Activated CD4-positive, alpha-beta T cell treated with anti-CD3 and anti-CD28 coated beads for 4 hours (primary cell): ENCODE data around the gene RTL10.
A peak's percentile ranks its signal among the peaks of the same experiment; 100 is the strongest.

ENCODE experiments used
- DNase-seq, 2 donors: peaks; one replicate each; pipeline ENCODE4 v3.0.0-alpha.2; 2020

RTL10 gene

DNA sequence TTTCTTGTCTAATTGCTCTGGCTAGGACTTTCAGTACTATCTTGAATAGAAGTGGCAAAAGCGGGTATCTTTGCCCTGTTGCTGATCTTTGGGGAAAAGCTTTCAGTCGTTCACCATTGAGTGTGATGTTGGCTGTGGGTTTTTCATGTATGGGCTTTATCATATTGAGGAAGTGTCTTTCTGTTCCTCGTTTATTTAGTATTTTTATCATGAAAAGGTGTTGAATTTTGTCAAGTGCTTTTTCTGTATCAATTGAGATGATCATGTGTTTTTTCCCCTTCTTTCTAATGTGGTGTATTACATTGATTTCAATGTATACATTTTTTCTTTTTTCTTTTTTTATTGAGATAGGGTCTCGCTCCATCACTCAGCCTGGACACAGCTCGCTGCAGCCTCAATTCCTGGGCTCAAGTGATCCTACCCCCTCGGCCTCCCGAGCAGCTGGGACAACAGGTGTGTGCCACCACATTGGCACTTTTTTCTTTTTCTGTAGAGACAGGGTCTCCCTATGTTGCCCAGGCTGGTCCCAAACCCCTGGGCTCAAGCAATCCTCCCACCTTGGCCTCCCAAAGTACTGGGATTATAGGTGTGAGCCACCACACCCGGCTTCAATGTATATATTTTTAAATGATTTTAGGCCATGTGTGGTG is 5.3 kb upstream of the RTL10 start:
- no peak for DNase-seq

DNA sequence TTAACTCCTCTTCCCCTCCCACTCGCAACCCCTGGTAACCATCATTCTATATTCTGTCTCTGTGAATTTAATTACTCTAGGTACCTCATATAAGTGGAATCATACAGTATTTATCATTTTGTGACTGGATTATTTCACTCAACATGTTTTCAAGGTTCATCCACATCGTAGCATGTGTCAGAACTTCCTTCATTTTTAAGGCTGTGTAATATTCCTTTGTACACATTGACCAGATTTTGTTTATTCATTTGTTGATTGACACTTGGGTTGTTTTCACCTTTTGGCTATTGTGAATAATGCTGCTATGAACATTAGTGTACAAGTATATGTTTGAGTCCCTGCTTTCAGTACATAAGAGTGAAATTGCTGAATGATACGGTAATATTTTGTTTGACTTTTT is 2.7 kb upstream of the RTL10 start:
- DNase-seq: no peak

DNA sequence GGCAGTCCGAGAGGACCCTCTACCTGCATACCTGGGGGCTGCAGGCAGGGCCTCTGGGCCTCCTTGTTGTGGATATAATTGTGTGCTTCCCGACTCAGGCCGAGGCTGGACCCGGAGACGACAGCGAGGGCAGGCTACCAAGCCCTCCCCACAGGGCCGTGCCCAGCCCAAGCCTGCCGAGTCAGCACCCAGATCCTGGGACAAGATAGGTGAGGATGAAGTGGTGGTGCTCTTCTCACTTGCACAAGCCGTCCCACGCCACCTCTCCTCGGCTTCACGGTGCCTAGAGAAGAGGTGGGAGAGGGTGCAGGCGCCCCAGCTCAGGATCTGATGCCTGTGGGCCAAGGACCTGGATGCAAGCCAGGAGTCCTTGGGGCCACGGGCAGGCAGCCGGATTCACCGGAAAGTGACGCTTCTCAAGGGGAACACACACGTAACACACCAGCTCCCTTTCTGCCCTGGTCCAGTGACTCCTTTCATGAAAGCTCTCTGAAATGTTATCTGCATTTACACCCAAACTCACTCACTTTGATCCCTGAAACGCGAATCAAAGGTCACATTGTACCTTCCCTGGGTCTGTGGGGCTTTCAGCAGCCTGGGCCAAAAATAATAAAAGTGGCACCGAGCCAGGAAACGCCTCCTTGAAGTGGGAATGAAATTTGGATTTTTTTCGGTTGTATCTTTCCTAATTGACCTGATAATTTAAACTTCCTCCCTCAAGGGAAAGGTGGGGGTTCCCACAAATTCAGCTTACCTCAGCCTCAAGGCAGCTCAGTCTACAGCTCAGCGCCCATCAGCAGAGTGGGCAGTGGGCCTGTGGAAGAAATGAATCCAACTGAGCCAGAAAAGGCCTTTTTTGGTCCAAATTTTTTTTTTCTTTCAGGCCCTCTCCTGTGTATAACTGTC is 1.1 kb upstream of the RTL10 start:
- DNase-seq: peak; percentile 50 to 58

DNA sequence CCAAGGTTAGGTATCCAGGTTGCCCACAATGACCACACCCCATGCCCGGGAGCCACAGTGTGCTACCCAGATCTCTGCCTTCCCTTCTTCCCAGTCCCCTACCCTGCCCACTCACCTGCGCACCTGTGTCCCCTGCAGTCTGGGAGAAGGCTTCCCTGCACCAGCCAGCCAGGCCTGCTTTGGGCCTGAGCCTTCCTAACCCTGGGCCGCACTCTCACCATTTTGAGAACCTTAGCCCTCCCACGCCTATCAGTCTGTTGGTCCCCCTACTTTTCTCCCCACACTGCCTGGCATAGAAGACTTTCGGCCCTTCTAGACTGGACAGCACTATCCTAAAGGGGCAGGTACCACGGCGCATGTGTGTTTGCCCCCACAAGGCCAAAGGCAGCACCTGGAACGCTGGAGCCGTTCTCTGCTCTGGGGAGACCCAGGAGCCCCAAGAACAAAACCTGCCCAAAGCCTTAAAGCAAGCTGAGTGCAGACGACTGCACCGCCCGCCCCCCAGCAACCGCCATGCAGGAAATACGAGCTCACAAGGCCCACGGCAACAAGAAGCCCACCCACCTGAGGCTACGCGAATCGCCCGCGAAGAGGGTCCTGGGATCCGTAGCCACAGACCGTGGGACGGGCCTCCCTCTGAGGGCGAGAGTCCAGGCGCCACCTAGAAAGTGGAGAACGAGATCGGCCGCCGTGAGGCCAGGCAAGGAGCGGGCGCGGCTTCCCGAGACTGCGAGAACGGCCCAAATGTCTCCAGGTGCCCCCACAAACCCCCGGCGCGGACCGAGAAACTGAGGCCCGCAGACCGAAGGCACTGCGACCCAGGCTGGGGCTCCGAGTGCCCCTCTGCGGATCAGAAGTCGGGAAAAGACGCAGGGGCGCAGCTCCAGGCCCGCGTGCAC is 546 bp downstream of the RTL10 start:
- DNase-seq: peak in 1 of 2 donors; percentile 22

DNA sequence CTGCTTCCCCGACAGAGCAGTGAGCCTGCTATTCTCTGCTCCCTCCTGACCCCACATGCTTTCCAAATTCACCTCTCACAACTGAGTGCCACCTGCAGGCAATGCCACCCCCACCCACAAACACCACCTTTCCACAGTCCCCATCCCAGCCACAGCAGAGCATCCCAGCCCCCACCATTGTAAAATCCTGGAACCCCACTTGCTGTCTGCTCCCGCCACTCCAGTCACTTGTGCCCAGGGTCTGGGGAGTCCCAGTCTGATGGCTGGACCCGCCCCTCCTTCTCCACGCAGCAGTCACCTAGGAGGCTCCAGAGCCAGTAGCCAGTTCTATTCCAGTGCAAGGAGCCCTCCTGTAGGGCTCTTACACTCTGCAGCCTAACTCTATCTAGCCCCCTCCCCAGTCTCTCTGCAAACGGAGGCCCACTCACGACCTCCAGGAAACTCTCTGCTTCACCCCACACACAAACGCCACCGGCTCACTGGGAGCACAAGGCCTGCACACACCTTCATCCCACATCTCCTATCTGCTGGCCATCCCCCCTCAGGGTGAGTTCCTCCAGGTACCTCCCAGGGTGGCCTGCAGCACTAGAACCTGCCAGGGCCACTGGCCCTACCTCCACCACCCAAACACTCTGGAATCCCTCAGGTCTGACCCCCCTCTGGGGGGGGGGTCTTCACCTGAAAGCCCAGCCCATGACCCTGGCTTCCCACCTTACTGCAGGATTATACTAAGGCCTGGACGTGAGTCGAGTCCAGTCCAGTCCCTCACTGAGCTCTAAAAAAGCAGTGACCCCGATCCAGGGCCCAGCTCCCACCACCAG is 1.4 kb downstream of the RTL10 start:
- DNase-seq: no peak

DNA sequence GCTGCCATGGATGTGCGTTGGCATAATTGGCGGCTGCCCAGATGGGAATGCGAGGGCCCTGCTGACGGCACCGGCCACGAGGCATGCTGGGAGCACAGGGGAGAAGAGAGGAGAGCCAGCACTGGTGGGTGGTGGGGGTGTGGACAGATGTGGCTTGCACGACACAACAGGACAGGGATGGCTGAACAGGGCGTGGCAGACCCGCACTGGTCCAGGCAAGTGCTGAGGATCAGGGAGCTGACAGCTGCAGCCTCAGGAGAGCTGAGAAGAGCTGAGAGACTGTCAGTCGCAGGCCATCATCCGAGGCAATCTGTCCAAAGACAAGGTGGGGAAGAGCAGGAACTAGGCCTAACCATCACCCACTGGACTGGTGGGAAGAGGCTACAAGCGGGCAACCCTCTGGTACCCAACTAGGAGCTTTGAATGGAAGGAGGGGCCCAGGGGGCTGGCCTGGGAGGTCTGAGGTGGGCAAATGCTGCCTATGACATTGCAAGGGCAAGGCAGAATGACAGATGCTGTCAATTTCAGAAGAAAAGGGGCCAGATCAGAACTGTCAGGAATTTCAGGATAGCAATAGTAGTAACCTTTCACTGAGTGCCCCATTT is 2.4 kb downstream of the RTL10 start:
- no peak for DNase-seq

DNA sequence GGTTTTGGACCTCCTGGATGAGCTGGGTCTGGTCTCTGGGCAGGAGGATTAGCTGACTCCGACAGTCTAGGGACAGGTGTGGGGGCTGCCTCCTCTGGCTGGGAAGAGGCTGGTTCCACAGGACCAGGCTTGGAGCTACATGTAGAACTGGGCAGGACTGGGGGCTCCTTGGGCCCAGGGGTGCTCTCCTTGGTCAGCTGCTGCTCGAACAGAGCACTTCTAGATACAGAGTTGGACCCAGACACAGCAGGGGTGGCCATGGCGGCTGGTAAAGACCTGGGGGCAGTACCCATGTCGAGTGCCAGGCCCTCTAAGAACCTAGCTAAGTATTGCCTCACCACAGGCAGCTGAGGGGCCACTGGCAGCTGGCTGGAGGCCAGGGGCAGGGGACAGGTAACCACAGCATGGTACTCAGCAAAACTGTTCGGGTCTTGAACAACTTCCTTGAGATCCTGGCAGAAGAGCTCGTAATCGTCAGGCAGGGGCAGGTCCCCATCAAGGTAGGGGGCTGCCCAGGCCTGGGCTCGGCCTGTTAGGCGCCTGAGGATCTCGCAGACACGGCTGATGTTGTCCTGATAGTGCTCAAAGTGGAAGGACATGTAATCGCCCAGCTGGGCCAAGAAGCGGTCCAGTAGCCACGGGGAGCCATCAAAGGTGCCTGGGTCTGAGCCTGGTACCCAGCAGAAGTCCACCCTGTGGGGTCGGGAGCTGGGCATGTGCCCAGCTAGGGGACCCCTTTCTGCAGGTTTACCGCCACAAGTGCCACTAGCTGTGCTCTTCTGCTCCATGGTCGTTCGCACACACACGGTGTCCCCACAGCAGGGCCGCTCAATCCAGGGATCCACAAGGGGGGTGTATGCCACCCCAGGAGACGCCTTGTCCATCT is 3.1 kb downstream of the RTL10 start:
- no peak for DNase-seq

DNA sequence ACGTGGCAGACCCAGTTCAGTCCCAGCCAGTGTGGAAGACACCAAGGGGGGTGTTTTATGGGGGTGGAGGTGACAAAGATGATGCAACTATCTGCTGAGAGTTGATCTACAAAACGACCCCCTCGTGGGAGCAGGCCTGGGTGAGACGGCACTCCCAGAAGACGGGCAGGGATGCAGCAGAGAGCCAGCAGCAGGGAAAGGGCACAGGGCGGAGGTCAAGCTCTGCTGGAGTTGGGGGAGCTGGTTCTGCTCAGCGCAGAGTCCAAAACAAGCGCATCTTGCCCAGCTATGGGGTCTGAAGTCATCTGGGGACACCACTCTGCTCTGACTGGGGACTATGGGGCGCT is 3.9 kb downstream of the RTL10 start:
- DNase-seq: no peak

DNA sequence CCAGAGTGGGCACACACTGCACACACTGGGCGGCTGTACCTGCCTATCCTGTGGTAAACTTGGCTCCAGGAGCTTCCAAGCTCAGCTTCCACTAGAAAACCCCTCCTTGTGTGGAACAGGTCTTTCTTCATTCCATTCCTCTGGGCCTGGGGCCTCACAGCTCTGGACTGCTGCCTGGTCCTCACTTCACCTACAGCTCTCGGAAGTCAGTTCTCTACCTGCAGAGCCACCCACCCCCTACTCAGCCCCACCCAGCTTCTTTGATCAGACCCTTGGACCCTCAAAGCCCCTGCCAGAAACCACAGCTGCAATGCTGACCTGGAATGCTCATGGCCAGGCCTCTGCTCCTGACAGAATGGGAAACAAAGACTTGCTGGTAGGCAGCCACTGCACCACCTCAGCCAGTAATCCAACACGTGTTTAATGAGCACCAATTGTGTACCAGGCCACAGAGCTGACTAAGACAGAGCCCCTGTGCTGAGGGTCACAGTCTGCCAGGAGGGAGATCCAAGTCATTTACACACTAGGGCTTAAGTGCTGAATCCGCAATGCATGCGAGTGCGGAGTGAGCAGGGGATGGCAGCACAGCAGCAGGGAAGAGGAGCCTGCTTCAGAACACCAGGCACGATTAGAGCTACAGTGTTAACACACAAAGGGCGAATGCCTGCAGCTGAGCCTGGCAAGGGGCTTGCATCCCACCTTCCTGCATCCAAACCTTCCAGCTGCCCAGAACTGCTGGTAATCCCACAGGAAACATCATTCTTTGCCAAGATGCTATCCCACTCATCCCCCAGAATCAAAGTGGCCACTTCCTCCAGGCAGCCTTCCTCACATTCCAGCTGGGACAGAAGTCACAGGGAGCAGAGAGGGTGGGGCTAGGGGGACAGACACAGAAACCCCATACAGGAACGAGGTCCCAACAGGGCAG is 4.6 kb downstream of the RTL10 start:
- DNase-seq: no peak

DNA sequence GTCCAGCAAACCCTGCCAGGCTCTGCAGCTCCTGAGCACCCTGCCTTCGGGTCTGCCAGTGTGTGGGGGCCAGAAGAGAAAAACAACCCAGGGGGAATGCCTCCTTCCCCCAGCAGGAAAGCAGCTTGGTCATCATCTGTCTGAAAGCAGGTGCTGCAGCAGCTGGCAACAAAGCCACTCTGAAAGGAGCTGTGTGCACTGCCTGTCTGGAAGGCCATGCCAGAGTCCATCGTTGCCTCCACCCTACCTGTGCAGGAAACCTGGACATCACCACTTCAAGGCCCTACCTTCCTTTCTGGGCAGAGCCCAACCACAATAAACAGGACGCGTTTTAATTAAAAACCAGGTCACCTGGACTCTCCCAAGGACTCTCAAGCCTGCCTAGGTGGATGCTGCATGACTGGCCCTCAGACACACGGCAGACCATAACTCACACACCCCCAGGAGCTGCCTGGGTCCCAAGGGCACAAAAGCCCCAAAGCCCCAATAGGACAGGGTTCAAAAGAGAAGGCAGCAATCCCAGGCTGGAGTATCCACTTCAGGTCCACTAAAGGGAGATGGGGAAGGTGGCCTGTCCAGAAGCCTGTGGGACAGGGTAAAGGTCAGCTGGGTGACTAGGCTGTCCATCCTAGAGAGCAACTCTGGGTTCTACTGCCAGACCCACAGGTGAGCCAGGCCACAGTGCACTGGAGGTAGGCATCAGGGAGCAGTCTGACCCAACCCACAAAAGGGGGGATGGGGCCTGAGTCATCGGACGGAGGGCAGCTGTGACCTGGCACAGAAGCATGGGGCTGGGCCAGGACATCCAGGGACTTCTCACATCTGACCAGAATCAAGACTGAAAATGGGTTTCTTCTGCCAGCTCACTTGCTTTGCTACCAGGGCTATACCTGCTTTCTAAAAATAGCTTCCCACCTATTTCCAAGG is 6.1 kb downstream of the RTL10 start:
- no peak for DNase-seq

DNA sequence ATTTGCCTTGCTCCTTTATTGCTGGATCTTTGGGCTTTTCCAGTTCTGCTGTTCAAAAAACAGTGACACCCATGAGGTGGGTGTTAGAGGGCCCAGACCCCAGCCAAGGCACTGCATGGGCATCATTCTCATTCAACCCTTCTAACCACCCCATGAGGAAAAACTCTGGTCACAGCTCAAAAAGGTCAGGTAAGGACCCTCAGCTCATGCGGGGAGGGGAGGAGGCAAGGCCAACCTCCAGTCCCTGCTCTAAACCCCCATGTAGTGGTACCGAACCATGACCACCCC is 7.4 kb downstream of the RTL10 start:
- DNase-seq: no peak

DNA sequence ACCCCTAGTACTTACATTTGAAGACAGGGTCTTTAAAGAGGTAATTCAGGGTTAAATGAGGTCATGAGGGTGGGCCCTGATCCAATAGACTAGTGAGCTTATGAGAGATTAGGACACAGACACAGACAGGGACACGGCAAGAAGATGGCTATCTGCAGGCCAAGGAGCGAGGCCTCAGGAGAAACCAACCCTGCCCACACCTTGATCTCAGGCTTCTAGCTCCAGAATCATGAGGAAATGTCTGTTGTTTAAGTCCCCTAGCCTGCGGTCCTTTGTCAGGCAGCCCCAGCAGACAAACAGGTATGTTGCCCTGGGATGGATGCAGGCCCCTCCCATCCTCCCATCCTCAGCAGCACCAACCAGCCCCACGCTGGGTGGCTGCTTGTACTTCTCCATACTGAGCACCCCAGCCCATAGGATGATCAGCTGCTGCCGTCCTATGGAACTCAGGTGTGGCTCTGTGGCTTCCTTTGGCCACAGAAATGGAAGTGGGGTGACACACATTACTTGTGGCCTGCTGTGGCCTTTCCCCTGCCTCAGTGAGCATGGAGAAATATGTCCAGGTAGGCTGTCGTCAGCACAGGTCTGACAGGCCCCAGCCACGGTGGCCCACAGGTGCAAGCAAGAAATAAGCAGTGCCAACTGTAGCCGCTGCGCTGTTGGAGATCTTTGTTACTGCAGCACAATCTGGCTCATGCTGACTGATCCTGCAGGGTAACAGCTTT is 7.9 kb downstream of the RTL10 start:
- DNase-seq: no peak

DNA sequence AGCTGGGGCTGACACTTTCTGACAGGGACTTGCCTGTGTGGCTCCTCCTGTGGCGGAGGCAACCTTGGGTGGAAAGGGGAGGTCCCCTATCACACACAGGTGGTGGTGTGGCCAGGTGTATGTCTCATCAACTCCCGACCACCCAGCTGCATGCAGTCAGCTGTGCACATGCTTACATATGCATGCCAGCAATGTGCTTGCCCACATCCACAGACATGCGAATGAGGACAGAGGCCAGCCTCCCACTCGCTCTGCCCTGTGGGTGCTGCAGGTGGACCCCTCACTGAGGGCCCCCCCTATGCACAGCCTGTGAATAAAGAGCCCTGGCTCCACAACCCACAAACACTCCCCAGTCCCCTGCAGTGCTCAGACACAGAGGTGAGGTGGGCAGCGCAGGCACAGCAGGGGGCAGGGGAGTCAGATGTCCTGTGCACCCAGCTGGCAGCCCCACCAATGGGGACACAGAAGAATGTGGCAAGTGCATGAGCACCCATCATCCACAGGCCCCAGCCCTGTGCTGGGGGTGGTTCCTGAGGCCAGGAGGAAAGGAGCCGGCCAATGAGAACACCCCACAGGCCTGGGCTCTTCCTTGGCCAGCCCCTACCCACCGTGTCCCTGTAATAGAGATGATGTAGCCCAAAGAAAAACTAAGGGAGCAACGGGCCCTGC is 9.5 kb downstream of the RTL10 start:
- no peak for DNase-seq

DNA sequence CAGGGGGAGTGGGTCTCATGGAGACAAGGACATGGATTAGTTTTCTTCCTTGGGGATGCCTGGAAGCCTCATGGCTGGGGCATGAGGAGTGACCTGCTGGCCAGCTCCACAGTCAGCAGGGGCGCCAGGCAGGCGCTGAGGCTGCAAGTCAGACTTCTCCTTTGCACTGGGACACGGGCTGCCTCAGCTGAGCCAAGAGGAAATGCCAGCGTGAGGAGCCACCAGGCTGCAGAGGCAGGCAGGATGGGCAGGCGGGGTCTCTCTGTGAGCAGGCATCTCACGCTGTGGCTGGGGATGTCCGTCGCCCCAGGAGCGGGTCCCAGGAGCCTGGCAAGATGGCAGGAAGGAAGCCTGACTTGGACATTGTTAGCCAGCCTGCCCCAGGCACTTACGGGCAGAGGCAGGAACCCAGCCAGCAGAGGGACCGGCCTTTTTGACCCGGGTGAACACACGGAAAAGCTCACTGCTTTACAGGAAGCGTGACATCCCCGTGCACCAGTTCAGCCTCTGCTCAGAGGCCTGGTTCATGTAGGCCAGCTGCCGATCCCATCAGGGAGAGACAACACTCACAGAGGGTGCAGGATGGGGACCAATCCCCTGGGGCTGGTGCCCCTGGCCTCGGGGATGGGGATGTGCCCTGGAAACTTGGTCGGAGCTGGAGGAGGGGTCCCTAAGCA is 10.2 kb downstream of the RTL10 start:
- no peak for DNase-seq

DNA sequence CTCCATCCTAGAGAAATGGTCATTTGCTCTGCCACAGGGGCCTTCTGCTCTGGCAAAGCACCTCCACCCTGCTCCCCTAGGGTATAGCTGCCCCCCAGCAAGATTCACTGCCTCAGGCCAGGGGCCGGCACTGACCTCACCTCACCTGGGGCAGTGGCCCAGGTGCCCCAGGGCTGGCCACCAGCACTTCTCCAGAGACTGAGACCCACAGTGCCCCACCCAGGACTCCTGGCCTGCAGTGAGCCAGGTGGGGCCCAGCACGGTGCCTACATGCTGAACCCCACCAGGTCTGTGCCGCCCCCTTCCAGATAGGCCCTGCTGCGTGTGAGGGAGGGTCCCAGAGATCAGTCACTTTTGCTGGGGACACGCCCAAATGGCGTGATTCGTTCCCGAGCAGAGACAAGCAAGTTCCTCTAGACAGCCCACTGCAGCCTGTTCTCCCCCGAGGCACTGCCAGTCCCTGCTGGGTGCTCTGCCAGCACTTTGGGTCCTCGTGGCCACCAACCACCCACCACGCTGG is 10.8 kb downstream of the RTL10 start:
- DNase-seq: no peak

DNA sequence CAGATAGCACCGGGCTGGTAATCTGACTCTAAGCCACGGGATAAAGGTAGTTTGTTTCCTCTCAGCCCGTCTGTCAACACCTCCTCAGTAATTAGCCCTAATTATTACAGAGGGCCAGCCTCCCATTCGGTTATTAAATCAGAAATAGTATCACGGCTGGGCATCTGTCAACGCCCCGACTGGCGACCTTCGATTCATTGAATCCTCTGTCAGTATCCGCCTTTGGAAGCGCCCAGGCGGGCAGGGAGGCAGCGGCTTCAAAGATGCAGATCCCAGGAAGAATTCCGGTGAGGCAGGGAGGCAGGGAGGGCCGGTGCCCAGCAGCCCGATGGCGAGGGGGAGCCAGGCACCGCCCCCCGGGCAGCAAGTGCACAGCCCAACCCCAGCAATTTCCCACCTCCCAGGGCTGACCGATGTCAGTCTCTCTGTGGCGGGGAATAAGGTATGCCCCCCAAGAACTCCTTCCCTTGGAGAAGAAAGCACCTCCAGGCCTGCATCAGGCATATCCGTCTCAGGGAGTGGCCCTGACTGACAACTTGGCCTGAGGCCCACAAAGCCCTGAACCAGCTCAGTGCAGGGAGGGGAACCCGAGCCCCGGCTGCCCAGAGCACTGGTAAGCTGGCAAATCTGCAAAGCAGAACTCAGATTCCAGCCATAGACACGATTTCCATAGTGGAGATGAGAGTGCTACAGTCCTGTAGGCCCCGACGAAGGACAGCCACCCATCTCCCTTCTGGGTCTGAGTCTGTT is 11.4 kb downstream of the RTL10 start:
- DNase-seq: no peak
